Adrenal gland (tissue), 5 donors: Measurements from ENCODE around the gene ARHGEF4.

Experiments
- POLR2A ChIP-seq, 2 donors: fragments of 450-650 bp; IDR thresholded peaks; one replicate each; pipeline ENCODE4 v1.6.1; 2017; ENCODE audit warnings: antibody characterized with exemption in 2 of 2, mild to moderate bottlenecking in 2 of 2, moderate library complexity in 1 of 2
- TF ChIP-seq, protein P1 (sequence below), 6 experiments: fragments of 450-650 bp in 4 of 6; fragments of 200-600 bp in 2 of 6; sonication (generic) in 1 of 6; IDR thresholded peaks; 1 replicate in 5 of 6; 2 replicates in 1 of 6; pipeline versions ENCODE4 v1.5.1 to v1.8.0; 2016 to 2021; ENCODE audit warnings: antibody characterized with exemption in 6 of 6, mild to moderate bottlenecking in 2 of 6, moderate library complexity in 1 of 6
- donor health status: DM: no; HTN: no; CAD: no.

DNA sequence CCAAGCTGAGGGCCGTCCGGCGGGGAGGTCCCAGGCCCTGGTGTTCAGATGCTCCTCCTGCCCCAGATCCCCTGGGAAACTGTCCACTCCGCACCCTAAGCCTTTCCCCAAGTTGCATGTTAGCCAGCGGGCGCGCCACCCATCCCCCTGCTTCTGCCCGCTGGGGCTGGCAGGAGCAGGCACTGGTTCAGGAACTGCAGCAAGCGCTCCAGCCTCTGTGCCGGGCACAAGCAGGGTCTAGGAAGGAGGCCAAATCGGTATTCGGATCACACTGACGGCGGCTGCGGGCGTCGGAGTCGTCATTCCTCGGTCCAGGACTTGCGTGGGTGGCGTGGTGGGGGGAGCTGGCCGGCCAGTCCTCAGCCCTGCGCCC, 202.8 kb downstream of the ARHGEF4 start:
- TF ChIP-seq, protein P1, sequence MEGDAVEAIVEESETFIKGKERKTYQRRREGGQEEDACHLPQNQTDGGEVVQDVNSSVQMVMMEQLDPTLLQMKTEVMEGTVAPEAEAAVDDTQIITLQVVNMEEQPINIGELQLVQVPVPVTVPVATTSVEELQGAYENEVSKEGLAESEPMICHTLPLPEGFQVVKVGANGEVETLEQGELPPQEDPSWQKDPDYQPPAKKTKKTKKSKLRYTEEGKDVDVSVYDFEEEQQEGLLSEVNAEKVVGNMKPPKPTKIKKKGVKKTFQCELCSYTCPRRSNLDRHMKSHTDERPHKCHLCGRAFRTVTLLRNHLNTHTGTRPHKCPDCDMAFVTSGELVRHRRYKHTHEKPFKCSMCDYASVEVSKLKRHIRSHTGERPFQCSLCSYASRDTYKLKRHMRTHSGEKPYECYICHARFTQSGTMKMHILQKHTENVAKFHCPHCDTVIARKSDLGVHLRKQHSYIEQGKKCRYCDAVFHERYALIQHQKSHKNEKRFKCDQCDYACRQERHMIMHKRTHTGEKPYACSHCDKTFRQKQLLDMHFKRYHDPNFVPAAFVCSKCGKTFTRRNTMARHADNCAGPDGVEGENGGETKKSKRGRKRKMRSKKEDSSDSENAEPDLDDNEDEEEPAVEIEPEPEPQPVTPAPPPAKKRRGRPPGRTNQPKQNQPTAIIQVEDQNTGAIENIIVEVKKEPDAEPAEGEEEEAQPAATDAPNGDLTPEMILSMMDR (IDR thresholded peaks at IDR 0.05) = no peak
- TF ChIP-seq POLR2A (IDR thresholded peaks at IDR 0.05) = no peak
